T47D (cell line): ENCODE results near the gene KRT33B.

ENCODE experiments used
- DNase-seq, 2 experiments: peaks; one replicate each; pipeline versions ENCODE4 v3.0.0 to v3.0.0-alpha.2; 2011 to 2012; ENCODE audit warnings: low read depth in 1 of 2, low spot score in 1 of 2
- JUND ChIP-seq: IDR thresholded peaks from 2 replicates; pipeline ENCODE4 v1.6.1; 2012; ENCODE audit warnings: low read depth
- in situ Hi-C: cut with HindIII; loops from 2 replicates; pipeline ENCODE4 v1.10.0; 2016; ENCODE audit warnings: low sequenced_read_pairs, low pct_unique_long_range_greater_than_20kb

Gene KRT33B

DNA sequence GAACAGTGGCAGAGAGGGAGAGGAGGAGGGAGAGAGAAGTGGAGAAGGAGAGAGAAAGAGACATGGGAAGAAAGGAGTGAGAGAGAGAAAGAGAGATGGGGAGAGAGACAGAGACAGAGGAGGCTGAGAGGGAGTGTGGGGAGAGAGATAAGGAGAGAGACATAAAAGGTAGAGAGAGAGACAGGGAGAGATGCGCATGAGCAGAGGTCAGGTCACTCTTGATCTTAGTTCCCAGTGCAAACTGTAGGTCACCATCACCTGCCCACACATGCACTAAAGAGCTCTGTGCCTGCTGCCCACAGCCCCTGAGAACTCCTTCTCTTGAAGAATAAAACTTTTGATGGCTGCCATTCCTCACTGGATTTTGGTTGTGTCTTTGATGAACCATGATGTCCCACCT is 33.9 kb downstream of the KRT33B start:
- DNase-seq: no peak
- in situ Hi-C loops: no loop called here

DNA sequence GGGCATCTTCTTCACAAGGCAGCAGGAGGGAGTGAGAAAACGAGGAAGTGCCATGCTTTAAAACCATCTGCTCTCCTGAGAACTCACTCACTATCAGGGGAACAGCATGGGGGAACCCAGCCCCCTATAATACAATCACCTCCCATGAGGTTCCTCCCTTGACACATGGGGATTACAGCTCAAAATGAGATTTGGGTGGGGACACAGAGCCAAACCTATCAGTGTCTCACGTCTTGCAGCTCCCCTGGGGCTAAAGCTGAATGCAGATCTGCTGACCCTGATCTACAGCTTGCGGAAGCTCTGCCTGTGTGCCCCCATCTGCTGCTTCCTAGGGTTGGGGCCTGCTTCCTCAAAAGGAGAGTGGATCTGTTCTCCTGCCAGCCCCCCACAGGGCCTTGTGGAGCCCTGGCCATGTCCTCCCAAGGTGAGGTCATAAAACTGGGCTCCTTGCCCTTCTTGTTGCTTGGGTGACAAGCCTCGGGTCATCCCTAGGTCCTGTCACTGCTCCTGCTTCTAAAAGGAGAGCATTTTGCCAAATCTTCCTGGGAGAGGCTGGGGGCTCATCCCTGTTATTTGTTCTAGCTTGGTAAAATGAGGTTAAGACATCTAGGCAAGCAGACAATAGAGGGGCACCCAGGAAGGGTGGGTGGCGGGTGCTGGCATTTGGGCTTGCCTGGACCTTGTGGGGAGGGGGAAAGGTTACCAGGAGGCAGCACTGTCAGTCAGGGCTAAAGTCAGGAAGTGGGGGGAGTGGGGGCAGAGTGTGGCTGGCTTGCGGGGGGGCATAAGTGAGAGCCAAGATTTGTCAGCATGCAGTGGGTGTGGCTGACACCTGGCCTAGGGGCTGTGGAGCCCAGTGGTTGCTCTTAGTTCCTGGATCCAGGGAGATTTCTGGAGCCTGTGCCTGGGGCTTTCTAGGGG is 35.0 kb downstream of the KRT33B start:
- TF ChIP-seq JUND: no peak
- peak in 1 of 2 experiments; percentile 38 for DNase-seq
- in situ Hi-C loops: no loop called here

More for the DNA sequence above, 33.9 kb downstream of the KRT33B start:
- no peak for TF ChIP-seq JUND

DNA sequence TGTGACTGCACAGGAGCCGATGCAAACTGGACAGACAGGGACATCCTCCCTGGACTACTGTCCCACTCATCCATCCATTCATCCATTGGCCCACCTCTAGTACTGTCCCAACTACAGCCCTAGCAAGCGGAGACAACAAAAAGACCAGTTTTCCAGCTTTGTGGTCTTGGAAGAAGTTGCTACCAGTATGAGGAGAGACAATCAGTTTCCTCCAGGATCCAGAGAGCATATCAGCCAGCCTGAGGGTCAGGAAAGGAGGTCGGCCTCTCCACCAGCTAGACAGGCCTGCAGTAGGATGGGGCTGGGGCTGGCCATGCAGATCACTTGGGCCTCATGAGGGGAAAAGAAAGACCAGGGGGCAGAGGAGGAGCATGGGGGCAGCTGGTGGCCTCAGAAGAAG is 35.8 kb downstream of the KRT33B start:
- no peak for TF ChIP-seq JUND

DNA sequence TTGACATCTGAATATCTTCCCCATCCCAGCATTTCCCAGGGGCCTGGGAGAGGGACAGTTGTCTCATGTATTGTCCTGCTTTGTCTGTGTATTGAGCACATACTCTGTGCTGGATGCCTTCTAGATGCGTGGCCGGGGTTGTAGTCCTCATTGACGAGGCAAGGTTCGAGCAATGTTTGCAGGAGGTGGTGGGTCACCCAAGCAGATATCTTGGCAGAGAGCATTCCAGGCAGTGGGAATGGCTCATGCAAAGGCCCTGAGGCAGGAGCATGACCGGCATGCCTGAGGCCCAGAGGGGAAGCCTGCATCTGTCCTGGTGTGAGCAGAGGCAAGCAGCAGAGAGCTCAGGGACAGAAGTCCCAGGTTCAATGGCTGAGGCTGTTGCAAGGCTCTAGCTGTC is 36.5 kb downstream of the KRT33B start:
- no peak for DNase-seq
- no peak for TF ChIP-seq JUND
- in situ Hi-C loops: no loop called here

More for the DNA sequence above, 35.8 kb downstream of the KRT33B start:
- no peak for DNase-seq
- in situ Hi-C loops: no loop called here

DNA sequence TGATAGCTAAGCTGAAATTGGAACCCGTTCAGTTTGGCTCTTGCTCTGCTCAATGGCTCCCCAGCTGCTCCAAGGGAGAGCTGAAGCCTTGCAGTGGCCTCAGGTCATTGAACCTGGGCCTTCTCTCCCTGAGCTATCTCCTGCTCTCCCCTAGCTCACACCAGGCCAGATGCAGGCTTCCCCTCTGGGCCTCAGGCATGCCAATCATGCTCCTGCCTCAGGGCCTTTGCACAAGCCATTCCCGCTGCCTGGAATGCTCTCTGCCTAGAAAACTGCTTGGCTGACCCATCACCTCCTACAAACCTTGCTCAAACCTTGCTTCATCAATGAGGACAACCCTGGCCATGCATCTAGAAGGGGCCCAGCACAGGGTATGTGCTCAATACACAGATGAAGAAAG is 37.4 kb downstream of the KRT33B start:
- TF ChIP-seq JUND: no peak
- no peak for DNase-seq
- in situ Hi-C loops: no loop called here

DNA sequence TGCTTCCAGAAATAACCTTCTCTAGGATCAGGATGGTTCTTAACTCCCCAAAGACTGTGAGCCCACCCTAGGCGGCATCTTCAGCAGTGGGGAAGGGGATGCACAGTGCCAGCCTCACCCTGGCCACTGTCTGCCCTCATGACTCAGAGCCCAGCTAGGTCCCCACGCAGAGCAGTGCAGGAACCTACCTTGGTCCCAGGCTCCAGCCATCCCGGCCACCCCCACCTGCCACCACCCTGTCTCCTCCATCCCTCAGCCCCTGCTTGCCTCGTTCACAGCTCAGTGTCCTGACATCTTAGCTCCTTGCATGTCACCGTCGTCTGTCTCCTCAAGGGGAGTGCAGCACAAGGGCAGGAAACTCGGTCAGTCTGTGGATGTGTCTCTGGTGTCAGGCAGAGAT is 38.0 kb downstream of the KRT33B start:
- no peak for TF ChIP-seq JUND
- in situ Hi-C loops: no loop called here
- DNase-seq: no peak

DNA sequence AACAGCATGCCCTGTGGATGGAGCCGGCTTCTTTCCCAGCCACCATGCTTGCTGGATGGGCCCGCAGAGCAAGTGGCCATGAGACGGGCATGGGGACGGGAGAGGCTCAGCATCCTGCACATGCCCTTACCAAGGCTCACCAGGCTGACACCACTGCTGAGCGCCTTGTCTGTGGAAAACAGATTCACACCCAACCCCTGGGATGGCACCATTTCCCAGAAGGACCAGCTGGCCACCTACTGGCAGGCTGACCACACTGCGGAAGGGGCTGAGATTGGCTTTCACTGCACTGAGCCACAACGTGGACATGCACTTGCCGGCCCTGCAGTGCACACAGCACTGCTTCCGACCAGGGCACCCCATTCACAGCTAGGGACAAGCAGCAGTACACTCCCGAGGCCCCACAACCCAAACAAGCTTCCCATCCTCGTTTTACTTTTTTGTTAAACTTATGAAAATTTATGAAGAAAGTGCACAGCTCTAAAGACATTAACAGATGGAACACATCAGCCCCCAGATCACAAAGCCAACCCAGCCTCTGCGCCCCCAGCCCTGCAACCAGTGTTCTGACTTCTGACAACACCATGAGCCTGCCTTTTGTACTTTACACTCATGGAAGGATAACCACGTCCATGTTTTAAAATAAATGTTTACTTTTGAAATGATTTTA is 40.2 kb downstream of the KRT33B start:
- DNase-seq: peak; percentile 56 to 89
- in situ Hi-C loops: no loop called here
- no peak for TF ChIP-seq JUND

DNA sequence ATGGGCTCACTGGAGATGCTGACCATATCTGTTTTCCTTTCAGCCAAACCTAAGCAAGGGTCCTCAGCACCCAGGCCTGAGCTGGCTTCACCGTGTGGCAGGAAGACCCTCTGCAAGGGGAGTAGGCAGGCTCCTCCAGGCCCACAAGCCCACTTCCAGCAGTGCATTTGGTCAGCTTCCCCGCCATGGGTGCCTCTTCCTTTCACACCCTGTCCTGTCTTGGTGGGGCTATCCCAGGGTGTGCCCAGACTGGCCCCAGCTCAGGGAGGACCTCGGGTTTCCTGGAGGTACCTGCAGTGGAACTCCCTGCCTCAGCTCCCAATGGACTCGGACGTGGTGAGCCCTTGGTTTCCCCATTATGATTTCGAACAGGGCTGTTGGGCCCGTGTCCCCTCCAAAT is 41.4 kb downstream of the KRT33B start:
- TF ChIP-seq JUND: no peak
- in situ Hi-C loops: no loop called here
- no peak for DNase-seq

DNA sequence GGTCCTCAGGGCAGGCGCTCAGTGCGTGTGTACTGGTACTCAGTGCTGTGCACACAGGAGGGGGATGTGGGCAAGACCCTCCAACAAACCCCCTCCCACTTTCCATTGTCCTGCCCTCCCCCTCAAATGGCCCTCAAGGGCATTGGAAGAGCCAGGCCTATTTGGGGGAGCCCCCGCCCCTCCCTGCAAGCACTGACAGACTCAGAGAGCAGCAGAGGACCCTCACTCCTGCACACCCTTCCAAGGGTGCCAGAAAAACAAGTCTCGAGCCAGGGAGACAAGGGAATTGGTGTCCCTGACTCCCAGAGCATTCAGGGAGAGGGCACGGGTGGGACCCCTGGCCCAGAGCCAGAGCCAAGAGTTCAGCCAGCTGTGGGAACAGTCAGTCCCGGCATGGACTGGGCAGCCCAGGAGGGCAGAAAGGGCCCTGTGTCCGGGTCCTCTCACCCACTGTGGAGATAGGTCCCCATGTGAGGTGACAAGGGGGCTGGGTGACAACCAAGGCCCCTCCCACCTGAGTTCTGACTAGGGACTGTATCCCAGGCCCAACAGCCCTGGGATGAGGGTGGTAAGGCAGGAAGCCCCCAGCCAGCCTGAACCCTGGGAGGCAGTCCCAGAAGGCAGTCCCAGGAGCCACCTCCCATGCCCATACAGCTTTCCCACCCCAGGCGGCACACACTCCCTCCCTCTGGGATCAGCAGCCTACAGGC is 42.0 kb downstream of the KRT33B start:
- in situ Hi-C loops: no loop called here
- no peak for DNase-seq
- no peak for TF ChIP-seq JUND

DNA sequence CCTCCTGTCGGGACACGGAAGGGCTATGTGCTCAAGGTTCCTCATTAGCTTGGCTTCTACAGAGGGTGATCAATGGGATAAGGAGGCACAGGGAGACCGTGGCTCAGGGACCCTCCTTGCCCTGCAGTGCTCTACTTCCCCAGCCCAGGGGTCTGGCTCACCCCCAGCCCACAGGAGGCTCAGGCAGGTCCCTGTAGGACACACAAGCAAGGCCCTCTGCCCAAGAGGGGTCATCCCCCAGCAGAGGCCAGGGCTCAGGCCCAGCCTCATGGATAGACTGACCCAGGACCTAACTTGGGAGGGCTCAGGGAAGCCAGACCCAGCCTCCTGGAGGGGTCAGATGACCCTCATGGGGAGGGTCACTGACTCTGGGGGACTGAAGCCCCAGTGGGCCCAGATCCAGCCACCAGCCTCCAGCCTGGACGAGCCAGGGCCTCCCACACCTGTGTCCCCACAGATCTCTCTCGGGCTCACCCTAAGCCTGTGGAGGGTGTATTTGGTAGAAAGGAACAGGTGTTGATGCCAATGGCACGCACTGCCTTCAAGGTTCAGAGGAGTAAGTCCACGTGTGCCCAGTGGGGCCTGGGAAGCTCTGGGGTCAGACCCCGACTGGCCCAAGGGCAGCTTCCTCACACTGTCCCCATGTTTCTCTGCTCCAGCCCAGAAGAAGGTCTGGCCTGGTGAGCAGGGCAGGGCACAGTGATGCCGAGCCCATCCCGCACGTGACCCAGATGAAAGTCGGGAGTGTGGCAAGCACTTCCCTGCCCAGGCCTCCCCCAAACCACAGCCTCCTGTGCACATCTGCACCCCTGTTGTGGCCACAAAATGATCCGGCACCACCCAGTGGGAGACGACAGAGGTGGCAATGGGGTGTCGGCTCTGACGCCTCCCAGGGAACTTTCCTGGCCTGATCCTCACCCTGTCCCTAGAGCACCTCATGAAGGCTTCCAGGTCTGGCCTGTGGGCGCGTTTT is 43.2 kb downstream of the KRT33B start:
- in situ Hi-C loops: no loop called here
- DNase-seq: no peak
- TF ChIP-seq JUND: no peak

DNA sequence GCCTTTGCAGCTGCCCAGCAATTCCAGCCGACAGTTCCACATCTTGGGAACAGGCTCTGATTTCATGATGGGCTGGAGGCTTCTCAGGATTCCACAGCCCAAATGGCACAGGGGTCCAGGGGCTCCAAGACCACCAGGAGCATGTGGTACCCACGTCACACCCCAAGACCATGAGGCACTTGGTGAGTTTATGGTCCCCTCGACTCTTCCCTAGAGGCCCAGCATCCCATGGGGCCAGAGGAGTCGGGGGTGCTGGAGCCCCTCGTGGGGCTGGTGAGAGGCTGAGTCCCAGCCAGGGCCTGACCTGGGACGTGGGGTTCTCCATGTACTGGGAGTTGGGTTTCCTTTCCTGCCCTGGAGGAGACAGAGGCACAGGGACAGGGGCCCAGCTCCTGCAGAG is 44.0 kb downstream of the KRT33B start:
- DNase-seq: no peak
- in situ Hi-C loops: no loop called here
- TF ChIP-seq JUND: no peak

DNA sequence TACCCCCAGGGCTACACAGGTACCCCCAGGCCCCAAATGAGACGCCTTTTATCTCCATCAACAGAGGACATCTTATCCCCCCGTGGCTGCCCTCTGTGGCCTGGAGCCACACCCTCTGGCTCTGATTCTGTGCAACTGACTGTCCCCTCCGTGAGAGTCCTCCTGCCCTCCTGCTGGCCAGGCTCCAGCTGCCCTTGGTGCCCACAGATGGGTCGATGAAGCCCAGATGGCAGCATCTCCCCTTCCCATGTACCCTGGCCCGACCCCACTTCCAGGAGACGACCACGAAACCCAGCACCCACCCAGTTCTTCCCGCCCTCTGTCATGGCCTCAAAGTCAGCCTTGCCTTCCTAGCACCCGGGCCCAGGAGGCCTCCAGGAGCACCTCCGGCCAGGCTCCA is 44.5 kb downstream of the KRT33B start:
- no peak for TF ChIP-seq JUND
- in situ Hi-C loops: no loop called here
- DNase-seq: no peak
